Upper lobe of left lung (tissue), 4 donors: ENCODE measurements around the gene GAS2L3.

Experiments
- POLR2A ChIP-seq, 4 donors: fragments of 450-650 bp; IDR thresholded peaks; one replicate each; pipeline ENCODE4 v1.5.1; 2016 to 2017; ENCODE audit warnings: antibody characterized with exemption in 4 of 4, mild to moderate bottlenecking in 2 of 4
- TF ChIP-seq, protein P1 (sequence below), 6 experiments: fragments of 450-650 bp in 4 of 6; fragments of 200-600 bp in 2 of 6; sonication (generic) in 2 of 6; IDR thresholded peaks; one replicate each; pipeline ENCODE4 v1.5.1; 2016 to 2019; ENCODE audit warnings: antibody characterized with exemption in 6 of 6

DNA sequence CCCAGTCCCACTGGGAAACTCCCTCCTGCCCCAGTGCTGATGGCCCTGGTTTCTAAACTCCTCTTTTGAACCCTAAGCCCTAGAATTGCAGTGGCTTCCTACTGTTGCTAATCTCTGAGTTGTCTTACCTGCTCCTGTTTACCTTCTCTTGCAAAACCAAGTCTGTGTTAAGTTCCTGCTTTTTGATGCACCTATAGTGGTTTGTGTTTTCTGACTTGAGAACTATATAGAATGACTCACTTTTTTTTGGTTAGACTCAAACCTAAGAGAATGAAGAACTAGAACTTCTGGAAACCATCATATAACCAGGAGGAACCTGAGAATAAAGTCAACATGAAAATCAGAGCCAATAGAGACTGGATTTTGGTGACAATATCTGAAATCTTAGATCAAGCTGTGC, 5.5 kb upstream of the GAS2L3 start:
- TF ChIP-seq POLR2A (IDR thresholded peaks at IDR 0.05) = no peak
- TF ChIP-seq, protein P1, sequence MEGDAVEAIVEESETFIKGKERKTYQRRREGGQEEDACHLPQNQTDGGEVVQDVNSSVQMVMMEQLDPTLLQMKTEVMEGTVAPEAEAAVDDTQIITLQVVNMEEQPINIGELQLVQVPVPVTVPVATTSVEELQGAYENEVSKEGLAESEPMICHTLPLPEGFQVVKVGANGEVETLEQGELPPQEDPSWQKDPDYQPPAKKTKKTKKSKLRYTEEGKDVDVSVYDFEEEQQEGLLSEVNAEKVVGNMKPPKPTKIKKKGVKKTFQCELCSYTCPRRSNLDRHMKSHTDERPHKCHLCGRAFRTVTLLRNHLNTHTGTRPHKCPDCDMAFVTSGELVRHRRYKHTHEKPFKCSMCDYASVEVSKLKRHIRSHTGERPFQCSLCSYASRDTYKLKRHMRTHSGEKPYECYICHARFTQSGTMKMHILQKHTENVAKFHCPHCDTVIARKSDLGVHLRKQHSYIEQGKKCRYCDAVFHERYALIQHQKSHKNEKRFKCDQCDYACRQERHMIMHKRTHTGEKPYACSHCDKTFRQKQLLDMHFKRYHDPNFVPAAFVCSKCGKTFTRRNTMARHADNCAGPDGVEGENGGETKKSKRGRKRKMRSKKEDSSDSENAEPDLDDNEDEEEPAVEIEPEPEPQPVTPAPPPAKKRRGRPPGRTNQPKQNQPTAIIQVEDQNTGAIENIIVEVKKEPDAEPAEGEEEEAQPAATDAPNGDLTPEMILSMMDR (IDR thresholded peaks at IDR 0.05) = no peak
